Breast epithelium (tissue), 4 donors: ENCODE measurements around the gene ASAP2. TPM values are rescaled to one million over a fixed set of nuclear protein-coding genes. Genes with fewer than 3 reads are reported as not detected.
"Not testable (repeated sequence)": the region's sequence is repeated elsewhere in the genome, so short reads cannot be mapped to it uniquely, and the experiment has no call there.

Experiments used
- DNase-seq, 2 donors: peaks; one replicate each; pipeline ENCODE4 v3.0.0-alpha.2; 2019; ENCODE audit warnings: low spot score in 2 of 2
- H3K27ac ChIP-seq, 2 donors: fragments of 200-600 bp; sonication (generic) in 1 of 2; one replicate each; pipeline ENCODE4 v1.5.1; 2016 to 2019; ENCODE audit warnings: mild to moderate bottlenecking in 1 of 2
- H3K27me3 ChIP-seq, 2 donors: fragments of 200-600 bp; sonication (generic) in 1 of 2; one replicate each; pipeline versions ENCODE4 v1.5.1 to v1.6.0; 2017 to 2019; ENCODE audit warnings: control low read depth in 1 of 2, mild to moderate bottlenecking in 1 of 2
- H3K36me3 ChIP-seq: fragments of 200-600 bp; one replicate; pipeline ENCODE4 v1.5.1; 2019
- H3K4me1 ChIP-seq, 2 donors: fragments of 200-600 bp; sonication (generic); one replicate each; pipeline ENCODE4 v1.5.1; 2016 to 2019; ENCODE audit warnings: control low read depth in 1 of 2
- H3K4me3 ChIP-seq, 3 donors: fragments of 200-600 bp; sonication (generic); 1 replicate in 2 of 3; 2 replicates in 1 of 3; pipeline ENCODE4 v1.5.1; 2016 to 2019; ENCODE audit warnings: mild to moderate bottlenecking in 3 of 3, moderate library complexity in 2 of 3
- H3K9me3 ChIP-seq, 2 donors: fragments of 200-600 bp; sonication (generic) in 1 of 2; one replicate each; pipeline ENCODE4 v1.5.1; 2016 to 2019; ENCODE audit warnings: control low read depth in 1 of 2
- POLR2A ChIP-seq: fragments of 450-650 bp; IDR thresholded peaks from one replicate; pipeline ENCODE4 v1.6.1; 2016; ENCODE audit warnings: antibody characterized with exemption, mild to moderate bottlenecking, moderate library complexity
- POLR2AphosphoS5 ChIP-seq, 3 donors: sonication (generic); formaldehyde crosslinking; IDR thresholded peaks; one replicate each; pipeline ENCODE4 v1.6.1; 2017; ENCODE audit warnings: antibody characterized with exemption in 3 of 3
- intact Hi-C: fragments of 100-400 bp; cut with DNase I; formaldehyde crosslinking; loops from one replicate; pipeline ENCODE4 v1.15.1; 2023; ENCODE audit warnings: low total_unique reads
- total RNA-seq, 3 donors: library from RNA; depleted of rRNA; stranded (reverse); fragments of >200 nt; gene quantifications; one replicate each; pipeline ENCODE4 v1.1.0, GENCODE V29; 2016
- TF ChIP-seq, protein P1 (sequence below), 3 donors: fragments of 450-650 bp; IDR thresholded peaks; one replicate each; pipeline ENCODE4 v1.5.1; 2016 to 2017; ENCODE audit warnings: antibody characterized with exemption in 3 of 3, mild to moderate bottlenecking in 3 of 3, moderate library complexity in 3 of 3

Gene ASAP2
- total RNA-seq, 3 donors from 2014 or later: 14.5 to 24.2 (median 21.0) TPM

DNA sequence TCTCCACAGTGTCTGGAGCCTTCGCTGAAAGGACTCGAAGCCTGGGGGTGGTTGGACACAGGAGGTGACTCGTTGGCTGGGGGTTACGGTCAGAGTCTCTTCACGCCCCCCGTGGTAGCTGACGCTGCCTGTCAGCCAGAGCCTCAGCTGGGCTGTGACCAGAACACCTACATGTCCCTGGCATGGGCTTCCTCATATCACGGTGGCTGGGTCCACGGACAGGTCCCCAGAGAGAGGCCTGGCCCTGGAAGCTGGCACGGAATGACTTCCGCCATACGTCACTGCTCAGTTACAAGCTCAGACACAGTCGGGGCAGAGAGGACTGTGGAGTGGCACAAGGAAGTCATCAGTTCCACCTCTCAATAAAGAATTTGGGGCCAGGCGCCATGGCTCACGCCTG, 188.2 kb downstream of the ASAP2 start:
- no peaks in the 10 kb centered on the region for H3K27me3 ChIP-seq
- no peak overlapping the region for H3K4me3 ChIP-seq
- no peaks in the 10 kb centered on the region for H3K36me3 ChIP-seq
- H3K4me1 ChIP-seq: no peaks in the 10 kb centered on the region
- intact Hi-C loops: no loop called here
- H3K9me3 ChIP-seq: no peaks in the 10 kb centered on the region
- DNase-seq: no peak
- TF ChIP-seq, protein P1, sequence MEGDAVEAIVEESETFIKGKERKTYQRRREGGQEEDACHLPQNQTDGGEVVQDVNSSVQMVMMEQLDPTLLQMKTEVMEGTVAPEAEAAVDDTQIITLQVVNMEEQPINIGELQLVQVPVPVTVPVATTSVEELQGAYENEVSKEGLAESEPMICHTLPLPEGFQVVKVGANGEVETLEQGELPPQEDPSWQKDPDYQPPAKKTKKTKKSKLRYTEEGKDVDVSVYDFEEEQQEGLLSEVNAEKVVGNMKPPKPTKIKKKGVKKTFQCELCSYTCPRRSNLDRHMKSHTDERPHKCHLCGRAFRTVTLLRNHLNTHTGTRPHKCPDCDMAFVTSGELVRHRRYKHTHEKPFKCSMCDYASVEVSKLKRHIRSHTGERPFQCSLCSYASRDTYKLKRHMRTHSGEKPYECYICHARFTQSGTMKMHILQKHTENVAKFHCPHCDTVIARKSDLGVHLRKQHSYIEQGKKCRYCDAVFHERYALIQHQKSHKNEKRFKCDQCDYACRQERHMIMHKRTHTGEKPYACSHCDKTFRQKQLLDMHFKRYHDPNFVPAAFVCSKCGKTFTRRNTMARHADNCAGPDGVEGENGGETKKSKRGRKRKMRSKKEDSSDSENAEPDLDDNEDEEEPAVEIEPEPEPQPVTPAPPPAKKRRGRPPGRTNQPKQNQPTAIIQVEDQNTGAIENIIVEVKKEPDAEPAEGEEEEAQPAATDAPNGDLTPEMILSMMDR (IDR thresholded peaks at IDR 0.05): no peak
- TF ChIP-seq POLR2A (no peak), POLR2AphosphoS5 (IDR thresholded peaks at IDR 0.05) (no peak)
- no peak overlapping the region for H3K27ac ChIP-seq

DNA sequence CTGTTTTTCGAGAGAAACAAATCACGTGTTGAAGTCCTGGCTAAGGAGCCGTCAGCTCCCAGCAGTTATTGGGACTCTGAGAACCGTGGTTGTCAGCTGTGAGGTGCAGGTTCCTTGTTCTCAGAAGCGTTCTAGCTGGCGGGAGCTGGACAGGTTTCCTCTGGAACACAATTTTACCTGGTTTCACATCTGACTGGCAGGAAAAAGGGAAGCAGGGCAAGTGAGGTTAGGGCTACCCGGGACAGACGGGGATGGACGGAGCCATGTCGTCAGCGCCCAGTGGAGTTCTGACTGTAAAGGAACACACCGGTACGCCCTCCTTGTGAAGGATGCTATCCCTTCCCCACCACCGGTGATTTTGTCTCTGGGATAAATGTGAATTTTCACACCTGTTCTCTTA, 190.6 kb downstream of the ASAP2 start:
- Histone ChIP-seq H3K9me3 (no peaks in the 10 kb centered on the region), H3K4me3 (no peak overlapping the region), H3K27ac (no peak overlapping the region), H3K27me3 (no peaks in the 10 kb centered on the region), H3K36me3 (no peaks in the 10 kb centered on the region), H3K4me1 (no peaks in the 10 kb centered on the region)
- TF ChIP-seq, protein P1 (IDR thresholded peaks at IDR 0.05): no peak
- no peak for TF ChIP-seq POLR2AphosphoS5 (IDR thresholded peaks at IDR 0.05)
- no peak for TF ChIP-seq POLR2A
- DNase-seq: no peak
- intact Hi-C loops: no loop called here

DNA sequence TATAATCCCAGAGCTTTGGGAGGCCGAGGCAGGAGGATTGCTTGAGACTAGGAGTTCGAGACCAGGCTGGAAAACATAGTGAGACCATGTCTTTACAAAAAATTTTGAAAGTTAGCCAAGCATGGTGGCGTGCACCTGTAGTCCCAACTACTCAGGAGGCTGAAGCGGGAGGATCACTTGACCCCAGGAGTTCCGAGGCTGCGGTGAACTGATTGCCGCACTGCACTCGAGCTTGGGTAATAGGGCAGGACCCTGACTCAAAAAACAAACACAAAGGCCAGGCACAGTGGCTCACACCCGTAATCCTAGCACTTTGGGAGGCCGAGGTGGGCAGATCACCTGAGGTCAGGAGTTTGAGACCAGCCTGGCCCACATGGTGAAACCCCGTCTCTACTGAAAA, 191.6 kb downstream of the ASAP2 start:
- peak overlapping the region; percentile 63 to 85 for H3K27ac ChIP-seq
- H3K27me3 ChIP-seq, DNase-seq, H3K4me1 ChIP-seq, H3K36me3 ChIP-seq, H3K4me3 ChIP-seq, H3K9me3 ChIP-seq, intact Hi-C loops: not testable (repeated sequence)

DNA sequence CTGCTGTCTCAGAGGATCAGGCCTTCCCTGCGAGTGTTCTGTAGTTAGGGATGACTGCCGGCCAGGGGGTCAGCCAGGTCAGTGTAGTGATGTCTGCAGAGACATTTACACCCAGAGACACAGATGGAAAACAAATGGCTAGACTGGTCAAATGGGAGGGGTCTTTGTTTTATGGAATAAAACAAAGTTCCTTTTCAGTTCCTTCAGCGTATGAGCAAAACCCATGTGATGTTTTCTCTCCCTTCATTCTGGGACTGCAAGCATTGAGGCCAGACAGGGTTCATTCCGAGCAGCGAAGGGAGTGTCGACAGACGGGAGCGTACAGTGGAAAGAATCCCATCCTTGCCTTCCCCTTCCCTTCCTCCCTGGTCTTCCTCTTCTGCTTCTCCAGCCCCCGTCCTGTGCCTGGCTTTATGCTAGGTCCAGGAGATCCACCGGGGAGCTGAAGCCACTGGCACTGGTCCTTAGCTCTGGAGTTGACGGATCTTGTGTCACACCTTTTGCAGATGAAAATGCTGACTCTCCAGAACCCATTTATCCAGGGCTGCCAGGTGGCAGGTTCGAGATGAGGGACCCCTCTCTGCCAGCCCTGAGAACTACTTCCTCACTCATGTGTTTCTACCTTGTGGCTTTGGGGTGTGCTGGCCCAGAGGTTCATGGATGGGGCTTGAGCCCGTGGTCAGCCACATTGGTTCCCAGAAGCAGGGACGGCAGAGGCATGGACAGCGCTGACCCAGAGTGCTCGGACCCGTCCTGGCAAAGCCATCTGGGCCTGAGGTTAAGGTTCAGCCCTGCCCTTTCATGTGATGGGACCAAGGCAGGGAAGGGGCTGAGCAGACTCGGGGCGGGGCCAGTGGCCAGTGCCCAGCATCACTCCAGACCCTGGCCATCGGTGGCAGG, 192.5 kb downstream of the ASAP2 start:
- Histone ChIP-seq H3K9me3 (no peaks in the 10 kb centered on the region), H3K36me3 (no peaks in the 10 kb centered on the region), H3K27me3 (no peaks in the 10 kb centered on the region), H3K4me3 (no peak overlapping the region), H3K27ac (peak overlapping the region; percentile 63 to 91), H3K4me1 (no peaks in the 10 kb centered on the region)
- intact Hi-C loops: no loop called here
- TF ChIP-seq POLR2AphosphoS5 (IDR thresholded peaks at IDR 0.05): peak in 2 of 3 donors; percentile 20 to 39
- no peak for TF ChIP-seq POLR2A
- no peak for DNase-seq

DNA sequence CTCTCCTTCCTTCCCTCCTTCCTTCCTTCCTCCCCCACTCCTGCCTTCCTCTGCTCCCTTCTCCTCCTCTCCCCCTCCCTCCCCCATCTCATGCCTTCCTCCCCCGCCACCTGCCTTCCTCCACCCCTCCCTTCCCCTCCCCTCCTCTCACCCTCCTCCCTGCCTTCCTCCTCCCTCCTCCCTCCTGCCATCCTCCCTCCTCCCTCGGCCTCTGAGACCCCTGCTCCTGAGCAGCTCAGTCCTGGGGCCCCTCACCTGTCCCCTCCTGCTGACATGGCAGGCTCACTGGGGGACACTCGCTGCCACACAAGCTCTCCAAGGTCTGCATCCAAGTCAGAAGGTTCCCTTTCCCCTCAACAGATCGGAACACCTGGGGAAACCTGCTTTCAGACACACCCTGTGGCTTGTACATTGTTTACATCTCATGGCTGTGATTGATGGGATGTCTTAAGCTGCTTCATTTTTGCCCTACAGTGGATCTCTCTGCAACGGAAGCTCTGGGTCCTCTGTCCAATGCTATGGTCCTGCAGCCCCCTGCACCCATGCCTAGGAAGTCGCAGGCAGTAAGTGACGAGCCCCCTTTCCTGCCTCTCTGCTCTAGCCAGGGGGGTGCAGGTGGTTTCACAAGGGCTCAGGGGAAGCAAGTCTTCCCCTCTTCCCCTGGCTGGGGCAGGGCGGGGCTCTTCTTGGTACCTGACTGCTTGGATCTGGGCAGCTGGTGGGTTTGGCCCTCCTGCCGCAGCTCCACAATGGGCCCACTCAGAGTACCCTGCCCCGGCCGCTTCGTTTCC, 193.9 kb downstream of the ASAP2 start:
- TF ChIP-seq POLR2A: no peak
- no peak for TF ChIP-seq POLR2AphosphoS5 (IDR thresholded peaks at IDR 0.05)
- TF ChIP-seq, protein P1 (IDR thresholded peaks at IDR 0.05): no peak
- H3K27ac ChIP-seq: peak overlapping the region in 1 of 2 donors; percentile 91

More for the DNA sequence above, 193.9 kb downstream of the ASAP2 start:
- DNase-seq: no peak
- H3K4me1 ChIP-seq: no peaks in the 10 kb centered on the region
- H3K36me3 ChIP-seq: no peaks in the 10 kb centered on the region
- intact Hi-C loops: no loop called here
- no peaks in the 10 kb centered on the region for H3K27me3 ChIP-seq
- H3K4me3 ChIP-seq: no peak overlapping the region
- H3K9me3 ChIP-seq: no peaks in the 10 kb centered on the region
